GM12878 (cell line): Measurements from ENCODE around the gene NELFB. TPM values are rescaled to one million over a fixed set of nuclear protein-coding genes. Genes with fewer than 3 reads are reported as not detected.

Experiments used
- ASH2L ChIP-seq: fragments of 300-600, 200-600 bp; sonication (generic); IDR thresholded peaks from 2 replicates; pipeline ENCODE4 v1.6.1; 2017; ENCODE audit warnings: low read depth, mild to moderate bottlenecking, borderline replicate concordance
- BCL3 ChIP-seq: IDR thresholded peaks from 2 replicates; pipeline ENCODE4 v1.6.1; 2011; ENCODE audit warnings: borderline replicate concordance, low read depth, mild to moderate bottlenecking, moderate library complexity, low read length; ENCODE audit not compliant: insufficient read depth, poor library complexity, severe bottlenecking
- CBFB ChIP-seq: IDR thresholded peaks from 2 replicates; pipeline ENCODE4 v1.6.1; 2016; ENCODE audit warnings: antibody characterized with exemption, low read depth
- LARP7 ChIP-seq: fragments of 450-650 bp; IDR thresholded peaks from 2 replicates; pipeline ENCODE4 v1.6.1; 2017; ENCODE audit warnings: mild to moderate bottlenecking
- MEF2B ChIP-seq: fragments of 450-650 bp; IDR thresholded peaks from 2 replicates; pipeline ENCODE4 v1.6.1; 2018; ENCODE audit warnings: mild to moderate bottlenecking, moderate library complexity; ENCODE audit not compliant: partially characterized antibody, poor library complexity, severe bottlenecking
- RB1 ChIP-seq: fragments of 450-650 bp; formaldehyde crosslinking; IDR thresholded peaks from 2 replicates; pipeline ENCODE4 v1.6.1; 2017; ENCODE audit warnings: mild to moderate bottlenecking, borderline replicate concordance
- TBL1XR1 ChIP-seq: IDR thresholded peaks from 2 replicates; pipeline ENCODE4 v1.6.1; 2012; ENCODE audit warnings: low read depth, low read length, improper control_type of control experiment
- TCF12 ChIP-seq: IDR thresholded peaks from 2 replicates; pipeline ENCODE4 v1.6.1; 2011; ENCODE audit warnings: low read depth, mild to moderate bottlenecking, low read length
- ZNF384 ChIP-seq: IDR thresholded peaks from 2 replicates; pipeline ENCODE4 v1.6.1; 2012; ENCODE audit warnings: low read depth, mild to moderate bottlenecking, low read length, improper control_type of control experiment, borderline replicate concordance
- ZNF687 ChIP-seq: fragments of 450-650 bp; IDR thresholded peaks from 2 replicates; pipeline ENCODE4 v1.6.1; 2017; ENCODE audit warnings: mild to moderate bottlenecking, moderate library complexity
- polyA plus RNA-seq, 11 experiments: library from polyadenylated mRNA; depleted of rRNA in 4 of 11; unstranded in 6 of 11; stranded (reverse) in 5 of 11; fragments of >200 nt; fragmentation: Nextera tagmentation in 4 of 11; fragmentation: Illumina TruSeq in 1 of 11; extraction: Ambion mirVana in 4 of 11; extraction: Trizol in 1 of 11; gene quantifications; 1 replicate in 1 of 11; 2 replicates in 10 of 11; pipeline versions ENCODE4 v1.2.1 to v1.2.3, GENCODE V29; 2011 to 2016; ENCODE audit warnings: inconsistent platforms in 2 of 11, missing spikeins in 2 of 11, low read depth in 1 of 11
- total RNA-seq, 4 experiments: library from RNA; depleted of rRNA in 3 of 4; stranded (reverse); fragments of >200 nt in 3 of 4; fragmentation: Illumina TruSeq in 1 of 4; extraction: Trizol in 1 of 4; gene quantifications; 2 replicates each; pipeline versions ENCODE4 v1.2.1 to v1.2.3, GENCODE V29; 2013 to 2021

NELFB gene
- total and polyA plus RNA-seq, 10 of the 15 experiments (the other 5 are each of a cell fraction or from before 2014, with no cell fraction given), result 0.19 to 63.4 (median 30.9) TPM

- peak; percentile 97 for TF ChIP-seq ZNF687
- TF ChIP-seq MEF2B, result no peak
- peak; percentile 98 for TF ChIP-seq CBFB
- TF ChIP-seq ZNF384, result no peak
- peak; percentile 48; the same call in 1 of the 2 replicates for TF ChIP-seq TBL1XR1
- no peak for TF ChIP-seq ASH2L
- peak; percentile 96 for TF ChIP-seq LARP7
- peak; percentile 93; the same call in 1 of the 2 replicates for TF ChIP-seq RB1
- no peak for TF ChIP-seq BCL3
- peak; percentile 83 for TF ChIP-seq TCF12
Observed at GRCh38 chr9:137240841-137241489, 14.2 kb upstream of the NELFB start, which contains the start of gene TUBB4B (continued).
